Astrocyte of the cerebellum (primary cell): ENCODE data around the gene TMCO4.
"Not testable (repeated sequence)": the region's sequence is repeated elsewhere in the genome, so short reads cannot be mapped to it uniquely, and the experiment has no call there.

Experiments
- DNase-seq: peaks from one replicate; pipeline ENCODE4 v3.0.0-alpha.2; 2011; ENCODE audit warnings: low read depth
- H3K4me3 ChIP-seq: 2 replicates; pipeline ENCODE4 v1.5.1; 2011; ENCODE audit warnings: mild to moderate bottlenecking, low read depth, low read length, moderate library complexity
- CTCF ChIP-seq: IDR thresholded peaks from 2 replicates; pipeline ENCODE4 v1.5.1; 2012; ENCODE audit warnings: low read length, low read depth, moderate library complexity, mild to moderate bottlenecking; ENCODE audit errors: missing control alignments
- in situ Hi-C: cut with HindIII; loops from 2 replicates; pipeline ENCODE4 v1.10.0; 2017; ENCODE audit warnings: low sequenced_read_pairs

TMCO4 gene

GRCh38 chr1:19819701-19820100 is 20.0 kb upstream of the TMCO4 start:
- in situ Hi-C loops: no loop called here
- no peak overlapping the region for H3K4me3 ChIP-seq
- no peak for DNase-seq
- TF ChIP-seq CTCF: no peak

- no peak for TF ChIP-seq CTCF
- in situ Hi-C loops: no loop called here
- no peak overlapping the region for H3K4me3 ChIP-seq
- no peak for DNase-seq
Measured at GRCh38 chr1:19818324-19818723, 18.6 kb upstream of the TMCO4 start.

- in situ Hi-C loops: no loop called here
- H3K4me3 ChIP-seq: no peak overlapping the region
- TF ChIP-seq CTCF: no peak
- DNase-seq: no peak
Measured at GRCh38 chr1:19817160-19817559, 17.4 kb upstream of the TMCO4 start.

- DNase-seq, H3K4me3 ChIP-seq, in situ Hi-C loops: not testable (repeated sequence)
Measured at GRCh38 chr1:19816737-19817086, 17.0 kb upstream of the TMCO4 start.

- no peak for TF ChIP-seq CTCF
- H3K4me3 ChIP-seq: no peak overlapping the region
- in situ Hi-C loops: no loop called here
- no peak for DNase-seq
Measured at GRCh38 chr1:19815801-19816736, 16.4 kb upstream of the TMCO4 start.

- no peak within 1 kb of the TSS for H3K4me3 ChIP-seq
- in situ Hi-C loops: loop anchor here (5.0 kb wide), 1 partner anchor 37 kb away; no protein-coding TSS in a partner anchor
- TF ChIP-seq CTCF: no peak
- DNase-seq: no peak
Measured at GRCh38 chr1:19814681-19815503, 15.2 kb upstream of the TMCO4 start, which contains the start of gene RNF186. RNF186 (minus strand) TSS chr1:19815283; CDS start chr1:19815101, 182 bp downstream.
